Calu3 (cell line): ENCODE data around the gene ATP1B3. TPM values are rescaled to one million over a fixed set of nuclear protein-coding genes. Genes with fewer than 3 reads are reported as not detected.

ENCODE experiments used
- BruUV-seq: library from RNA; stranded (reverse); fragments of 400-500 nt; replicated peaks from 2 replicates; lab custom pipeline; 2021; lab: Mats Ljungman, UMichigan
- CTCF ChIA-PET: fragments of 300-600 bp; sonication (Branson Sonifier 250); formaldehyde crosslinking; loops from one replicate; lab custom pipeline; 2022; ENCODE audit warnings: antibody characterized with exemption; lab: Charles Lee
- DNase-seq: peaks from one replicate; pipeline ENCODE4 v3.0.0; 2022
- H3K27ac Mint-ChIP-seq: one replicate; pipeline ENCODE4 v1.8.0; 2022; ENCODE audit warnings: mixed read lengths; ENCODE audit not compliant: unreplicated experiment
- H3K27me3 Mint-ChIP-seq: one replicate; pipeline ENCODE4 v1.8.0; 2022; ENCODE audit warnings: mixed read lengths; ENCODE audit not compliant: unreplicated experiment
- H3K36me3 Mint-ChIP-seq: one replicate; pipeline ENCODE4 v1.8.0; 2022; ENCODE audit warnings: mild to moderate bottlenecking, moderate library complexity, mixed read lengths; ENCODE audit not compliant: insufficient read depth, unreplicated experiment
- H3K4me1 Mint-ChIP-seq: one replicate; pipeline ENCODE4 v1.8.0; 2022; ENCODE audit warnings: mild to moderate bottlenecking, low read depth, mixed read lengths; ENCODE audit not compliant: unreplicated experiment
- H3K4me3 Mint-ChIP-seq: one replicate; pipeline ENCODE4 v1.8.0; 2022; ENCODE audit warnings: mild to moderate bottlenecking, low read depth, moderate library complexity, mixed read lengths; ENCODE audit not compliant: unreplicated experiment
- H3K9me3 Mint-ChIP-seq: one replicate; pipeline ENCODE4 v1.8.0; 2022; ENCODE audit warnings: low read depth, mixed read lengths; ENCODE audit not compliant: unreplicated experiment
- CTCF ChIP-seq: fragments of 200-600 bp; IDR thresholded peaks from one replicate; pipeline ENCODE4 v1.8.0; 2022; ENCODE audit warnings: antibody characterized with exemption; ENCODE audit not compliant: unreplicated experiment
- intact Hi-C: fragments of 100-400 bp; cut with micrococcal nuclease; formaldehyde crosslinking; loops from one replicate; pipeline ENCODE4 v1.10.0; 2022; ENCODE audit not compliant: unreplicated experiment
- total RNA-seq: library from RNA; stranded (reverse); gene quantifications from 2 replicates; pipeline ENCODE4 v1.2.3, GENCODE V29; 2022

The ATP1B3 gene
- total RNA-seq, 1 experiment from 2014 or later = 157 TPM

DNA sequence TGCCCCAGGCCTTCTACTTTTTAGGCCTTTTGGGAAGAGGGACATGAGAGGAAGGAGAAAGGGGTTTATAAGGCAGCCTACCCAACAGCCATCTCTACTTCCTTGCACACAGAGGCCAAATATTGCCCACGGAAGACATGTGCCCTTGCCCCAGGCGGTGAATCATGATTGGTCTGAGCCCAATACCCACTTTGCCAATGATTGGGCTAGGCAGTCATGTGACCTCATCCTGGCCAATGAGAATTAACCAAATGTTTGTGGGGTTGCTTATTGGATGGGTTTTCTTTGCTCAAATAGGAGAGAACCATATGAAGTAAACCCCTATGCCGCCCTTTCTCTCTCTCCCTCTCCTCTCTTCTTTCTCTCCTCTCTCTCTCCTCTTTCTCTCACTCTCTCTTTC lies 42.2 kb upstream of the ATP1B3 start:
- no peak for TF ChIP-seq CTCF
- Mint-ChIP-seq H3K4me3 (no peak overlapping the region), H3K4me1 (no peaks in the 10 kb centered on the region), H3K36me3 (no peaks in the 10 kb centered on the region), H3K27ac (no peak overlapping the region), H3K27me3 (no peaks in the 10 kb centered on the region), H3K9me3 (peaks cover 3% of the 10 kb centered on the region)
- intact Hi-C loops = no loop called here
- BruUV-seq = no TSS peak
- CTCF ChIA-PET = no interaction called here
- no peak for DNase-seq

- H3K36me3 Mint-ChIP-seq = no peaks in the 10 kb centered on the region
- no peak for DNase-seq
- no peak overlapping the region for H3K4me3 Mint-ChIP-seq
- CTCF ChIA-PET = interaction anchor here (0.7 kb wide), 1 partner anchor 1968 kb away, joined by 3 read pairs; no protein-coding TSS in a partner anchor
- peaks cover 3% of the 10 kb centered on the region for H3K4me1 Mint-ChIP-seq
- no TSS peak for BruUV-seq
- H3K27ac Mint-ChIP-seq = no peak overlapping the region
- H3K27me3 Mint-ChIP-seq = no peaks in the 10 kb centered on the region
- TF ChIP-seq CTCF = no peak
- intact Hi-C loops = no loop called here
- H3K9me3 Mint-ChIP-seq = peaks cover 3% of the 10 kb centered on the region
Measured at GRCh38 chr3:141835557-141836229, 40.8 kb upstream of the ATP1B3 start.

DNA sequence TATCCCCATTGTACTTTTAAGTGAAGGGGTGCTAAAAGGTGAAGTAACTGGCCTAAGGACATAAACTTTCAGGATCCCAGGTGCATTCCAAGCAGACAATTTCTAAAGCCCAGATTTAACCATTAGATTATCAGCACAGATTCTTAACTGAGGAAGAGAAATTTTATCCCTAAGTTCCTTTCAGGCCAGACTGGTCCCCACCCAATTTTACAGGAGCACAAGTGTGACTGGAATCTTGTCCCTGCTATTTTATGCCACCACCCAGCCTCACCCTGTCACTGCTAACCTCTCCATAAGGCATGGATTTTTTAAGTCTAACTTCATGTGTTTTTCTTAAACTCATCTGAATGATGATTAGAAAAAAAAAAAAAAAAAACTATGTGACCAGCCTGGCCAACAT lies 37.1 kb upstream of the ATP1B3 start:
- no peak overlapping the region for H3K4me3 Mint-ChIP-seq
- no peak overlapping the region for H3K27ac Mint-ChIP-seq
- peaks cover 13% of the 10 kb centered on the region for H3K4me1 Mint-ChIP-seq
- DNase-seq = no peak
- CTCF ChIA-PET = no interaction called here
- H3K9me3 Mint-ChIP-seq = peaks cover 3% of the 10 kb centered on the region
- intact Hi-C loops = no loop called here
- no peaks in the 10 kb centered on the region for H3K27me3 Mint-ChIP-seq
- no peak for TF ChIP-seq CTCF
- H3K36me3 Mint-ChIP-seq = no peaks in the 10 kb centered on the region
- no TSS peak for BruUV-seq

DNA sequence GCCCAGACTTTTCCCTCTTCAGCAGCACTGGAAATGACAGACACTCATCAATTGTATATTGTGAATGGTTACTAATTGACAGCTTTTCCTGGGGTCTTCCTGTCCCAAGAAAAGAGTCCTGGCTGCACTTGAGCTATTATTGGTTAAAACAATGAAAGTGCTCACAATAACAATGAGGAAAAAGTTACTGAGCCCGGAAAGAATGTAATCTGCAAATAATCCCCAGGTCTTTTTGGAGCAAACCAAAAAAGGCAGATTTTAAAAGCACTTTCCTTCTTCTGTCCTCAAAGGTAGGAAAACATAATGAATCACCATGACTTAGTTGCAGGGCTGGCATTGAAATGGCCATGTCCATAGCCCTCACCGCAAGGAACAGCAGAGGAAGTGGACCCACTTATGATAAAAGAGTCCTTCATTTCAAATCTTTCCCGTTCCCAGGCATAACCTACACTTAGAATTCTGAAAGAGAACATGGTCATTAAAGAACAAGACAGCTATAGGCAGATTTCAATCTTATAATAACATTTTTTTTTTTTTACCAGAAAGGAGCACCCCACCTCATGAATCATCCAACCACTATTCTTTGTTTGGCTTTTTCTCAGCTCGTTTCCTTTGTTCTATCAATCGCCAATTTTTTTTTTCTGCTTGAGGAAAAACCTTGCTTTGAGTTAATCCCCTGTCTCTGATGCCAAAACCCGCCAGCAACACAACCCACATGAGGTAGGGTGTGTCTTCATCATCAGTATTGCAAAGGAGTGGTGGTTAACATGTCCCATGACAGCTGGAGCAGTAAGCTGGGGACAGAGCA lies 35.5 kb upstream of the ATP1B3 start:
- no peaks in the 10 kb centered on the region for H3K9me3 Mint-ChIP-seq
- intact Hi-C loops = no loop called here
- H3K27me3 Mint-ChIP-seq = no peaks in the 10 kb centered on the region
- no peak overlapping the region for H3K4me3 Mint-ChIP-seq
- H3K27ac Mint-ChIP-seq = no peak overlapping the region
- BruUV-seq = no TSS peak
- TF ChIP-seq CTCF = no peak
- CTCF ChIA-PET = interaction anchor here (0.6 to 1.1 kb wide), 3 partner anchors 10 to 116 kb away, joined by 3 to 4 read pairs (median 3); no protein-coding TSS in a partner anchor
- H3K36me3 Mint-ChIP-seq = no peaks in the 10 kb centered on the region
- DNase-seq = no peak
- peaks cover 13% of the 10 kb centered on the region for H3K4me1 Mint-ChIP-seq
